K562 (cell line): ENCODE measurements around the gene MARK2. TPM values are rescaled to one million over a fixed set of nuclear protein-coding genes. Genes with fewer than 3 reads are reported as not detected.

Experiments
- ATAC-seq: fragments of 200-7000 bp; cut with Tn5 transposase; 3 replicates; pipeline ENCODE4 v1.9.1; 2020; ENCODE audit warnings: moderate library complexity
- BruUV-seq: library from RNA; stranded (reverse); fragments of 400-500 nt; replicated peaks from 2 replicates; lab custom pipeline; 2021; lab: Mats Ljungman, UMichigan
- CTCF ChIA-PET: fragments of 300-600 bp; formaldehyde crosslinking; extraction: SDS; loops from one replicate; lab custom pipeline; 2021; ENCODE audit warnings: low intra/inter-chr PET ratio; lab: Yijun Ruan, JAX
- POLR2A ChIA-PET: fragments of 300-600, 350-650 bp; sonication (Branson Sonifier 250); formaldehyde crosslinking; extraction: SDS; loops from one replicate; lab custom pipeline; 2021; ENCODE audit warnings: antibody characterized with exemption, inconsistent platforms; lab: Yijun Ruan, JAX
- DNase-seq, 4 experiments: peaks; one replicate each; pipeline versions ENCODE4 v3.0.0 to v3.0.0-alpha.2; 2011 to 2018; ENCODE audit warnings: low spot score in 3 of 4, mixed read lengths in 3 of 4; ENCODE audit errors: extremely low read depth in 1 of 4
- FAIRE-seq: peaks from 2 replicates; lab custom pipeline; 2011; peaks lifted over from hg19 to GRCh38; lab: Jason Lieb, UNC
- H2AFZ ChIP-seq: 2 replicates; pipeline ENCODE4 v1.6.0; 2011; ENCODE audit warnings: low read depth, low read length, control low read depth, inconsistent platforms
- H3K27ac ChIP-seq: fragments of 200-600 bp; 3 replicates; pipeline ENCODE4 v1.8.0; 2011; ENCODE audit warnings: low read depth, mild to moderate bottlenecking, control low read depth, inconsistent platforms, low read length, moderate library complexity, mixed read lengths; ENCODE audit errors: extremely low read depth
- H3K27me3 ChIP-seq, 2 experiments: fragments of 300-600 bp in 1 of 2; 2 replicates in 1 of 2; 3 replicates in 1 of 2; pipeline versions ENCODE4 v1.6.0 to v1.8.0; 2011; ENCODE audit warnings: inconsistent platforms in 2 of 2, low read length in 2 of 2, mild to moderate bottlenecking in 1 of 2, mixed read lengths in 1 of 2, moderate library complexity in 1 of 2; ENCODE audit not compliant: control insufficient read depth in 2 of 2, insufficient read depth in 2 of 2
- H3K36me3 ChIP-seq: fragments of 300-600 bp; 3 replicates; pipeline ENCODE4 v1.8.0; 2011; ENCODE audit warnings: mild to moderate bottlenecking, low read length, inconsistent platforms; ENCODE audit not compliant: control insufficient read depth, insufficient read depth
- H3K4me1 ChIP-seq, 2 experiments: fragments of 200-600 bp in 1 of 2; replicated peaks in 1 of 2; 2 replicates in 1 of 2; 3 replicates in 1 of 2; pipeline versions ENCODE4 v1.5.1 to v1.8.0; 2011; ENCODE audit warnings: inconsistent platforms in 2 of 2, low read length in 2 of 2, mild to moderate bottlenecking in 1 of 2, mixed read lengths in 1 of 2, moderate library complexity in 1 of 2; ENCODE audit not compliant: control insufficient read depth in 2 of 2, insufficient read depth in 2 of 2
- H3K4me2 ChIP-seq: 2 replicates; pipeline ENCODE4 v1.6.1; 2011; ENCODE audit warnings: low read length, control low read depth, inconsistent platforms, mixed read lengths; ENCODE audit not compliant: insufficient read depth
- H3K4me3 ChIP-seq: fragments of 200-600 bp; sonication (generic), shearing (Covaris generic); 2 replicates; pipeline ENCODE4 v1.5.1; 2016; ENCODE audit warnings: control low read depth, inconsistent platforms
- H3K79me2 ChIP-seq: fragments of 200-600 bp; 3 replicates; pipeline ENCODE4 v1.8.0; 2011; ENCODE audit warnings: low read length, inconsistent platforms; ENCODE audit not compliant: control insufficient read depth, insufficient read depth
- H3K9ac ChIP-seq, 2 experiments: 2 replicates each; pipeline versions ENCODE4 v1.6.0 to v1.6.1; 2011; ENCODE audit warnings: low read depth in 2 of 2, low read length in 2 of 2, control low read depth in 1 of 2, inconsistent platforms in 1 of 2, mild to moderate bottlenecking in 1 of 2, mixed read lengths in 1 of 2; ENCODE audit not compliant: insufficient read depth in 1 of 2
- H3K9me1 ChIP-seq: one replicate; pipeline ENCODE4 v1.6.0; 2011; ENCODE audit warnings: inconsistent platforms, mild to moderate bottlenecking, low read length, moderate library complexity; ENCODE audit not compliant: control insufficient read depth, insufficient read depth
- H3K9me3 ChIP-seq: replicated peaks from 2 replicates; pipeline ENCODE4 v1.5.1; 2011; ENCODE audit warnings: low read depth, low read length, inconsistent platforms; ENCODE audit not compliant: control insufficient read depth, insufficient read depth
- H4K20me1 ChIP-seq: replicated peaks from 2 replicates; pipeline ENCODE4 v1.6.1; 2011; ENCODE audit warnings: low read length, inconsistent platforms, mixed read lengths; ENCODE audit not compliant: control insufficient read depth, insufficient read depth
- AFF1 ChIP-seq, 2 experiments: fragments of 450-650 bp; IDR thresholded peaks; 2 replicates each; pipeline ENCODE4 v1.6.1; 2018; ENCODE audit warnings: mild to moderate bottlenecking in 2 of 2, low read depth in 1 of 2; ENCODE audit not compliant: partially characterized antibody in 2 of 2
- ATF1 ChIP-seq, 2 experiments: fragments of 450-650 bp in 1 of 2; IDR thresholded peaks; 2 replicates each; pipeline ENCODE4 v1.6.1; 2016; ENCODE audit warnings: missing compliant biosample characterization in 1 of 2, missing genetic modification characterization in 1 of 2
- CBX3 ChIP-seq, 2 experiments: IDR thresholded peaks; 1 replicate in 1 of 2; 2 replicates in 1 of 2; pipeline ENCODE4 v1.6.1; 2012; ENCODE audit warnings: inconsistent platforms in 2 of 2, low read length in 2 of 2, borderline replicate concordance in 1 of 2, control low read depth in 1 of 2
- FOSL1 ChIP-seq: fragments of 200-800 bp; sonication (Bioruptor generic); conservative IDR thresholded peaks from 2 replicates; pipeline ENCODE4 v1.6.1; 2016; ENCODE audit warnings: missing genetic modification characterization, missing compliant biosample characterization
- PTRF ChIP-seq: fragments of 450-650 bp; IDR thresholded peaks from 2 replicates; pipeline ENCODE4 v1.6.1; 2016; ENCODE audit warnings: mild to moderate bottlenecking, missing genetic modification characterization, missing compliant biosample characterization
- RBM22 ChIP-seq: fragments of 200-400 bp; formaldehyde crosslinking; IDR thresholded peaks from 2 replicates; pipeline ENCODE4 v1.6.1; 2018; ENCODE audit warnings: low read length, low read depth; ENCODE audit not compliant: poor library complexity, severe bottlenecking
- SMARCE1 ChIP-seq: fragments of 450-650 bp; IDR thresholded peaks from 2 replicates; pipeline ENCODE4 v1.7.1; 2016; ENCODE audit warnings: mild to moderate bottlenecking
- XRCC4 ChIP-seq: IDR thresholded peaks from one replicate; pipeline ENCODE4 v1.6.1; 2011; ENCODE audit not compliant: insufficient read depth, insufficient read length; ENCODE audit errors: extremely low read depth
- ZNF217 ChIP-seq: sonication (generic); formaldehyde crosslinking; IDR thresholded peaks from 2 replicates; pipeline ENCODE4 v1.8.0; 2022; ENCODE audit warnings: mild to moderate bottlenecking, missing genetic modification reagents
- ZNF282 ChIP-seq: sonication (generic); formaldehyde crosslinking; IDR thresholded peaks from 2 replicates; pipeline ENCODE4 v1.8.1; 2023; ENCODE audit warnings: missing genetic modification reagents
- ZNF449 ChIP-seq: fragments of 250-450 bp; sonication (Bioruptor Pico); IDR thresholded peaks from 2 replicates; pipeline ENCODE4 v1.8.0; 2022; ENCODE audit warnings: moderate library complexity, mild to moderate bottlenecking, inconsistent platforms
- ZNF518B ChIP-seq: fragments of 250-450 bp; sonication (Bioruptor Pico); IDR thresholded peaks from 2 replicates; pipeline ENCODE4 v1.5.0; 2021; ENCODE audit warnings: mild to moderate bottlenecking, moderate library complexity
- ZNF75A ChIP-seq: fragments of 450-650 bp; formaldehyde crosslinking; IDR thresholded peaks from 2 replicates; pipeline ENCODE4 v1.4.0; 2020; ENCODE audit warnings: mild to moderate bottlenecking
- WGBS: fragments of 100-300 bp; shearing (Covaris generic); methylation state at CpG from one replicate; pipeline ENCODE4 v1.1.6; 2016; ENCODE audit warnings: low coverage, mixed read lengths; ENCODE audit not compliant: insufficient coverage; ENCODE audit errors: missing lambda C conversion rate; 5-methylcytosine and 5-hydroxymethylcytosine counted together
- in situ Hi-C: fragments of 300-500 bp; cut with MboI; formaldehyde crosslinking; loops from 4 replicates; pipeline ENCODE4 v1.15.0; 2018; ENCODE audit warnings: inconsistent platforms, mixed read lengths
- intact Hi-C: fragments of 100-400 bp; cut with micrococcal nuclease; formaldehyde crosslinking; loops from 2 replicates; pipeline ENCODE4 v1.14.2; 2022
- polyA plus RNA-seq, 8 experiments: library from polyadenylated mRNA; depleted of rRNA in 4 of 8; stranded (reverse) in 5 of 8; unstranded in 3 of 8; fragments of >200 nt; fragmentation: Nextera tagmentation in 2 of 8; fragmentation: Illumina TruSeq in 1 of 8; extraction: Ambion mirVana in 2 of 8; extraction: Trizol in 1 of 8; gene quantifications; 2 replicates each; pipeline versions ENCODE4 v1.2.1 to v1.2.3, GENCODE V29; 2011 to 2014; ENCODE audit warnings: inconsistent platforms in 1 of 8, missing spikeins in 1 of 8
- total RNA-seq, 7 experiments: library from RNA; depleted of rRNA in 6 of 7; stranded (reverse); fragments of >200 nt in 6 of 7; fragmentation: Illumina TruSeq in 2 of 7; extraction: Trizol in 2 of 7; gene quantifications; 2 replicates each; pipeline versions ENCODE4 v1.2.1 to v1.2.3, GENCODE V29; 2011 to 2021; ENCODE audit warnings: low replicate concordance in 1 of 7

The MARK2 gene
- total and polyA plus RNA-seq, 9 of the 15 experiments (the other 6 are each of a cell fraction or from before 2014, with no cell fraction given) = 0.32 to 43.5 (median 15.1) TPM

GRCh38 chr11:63862923-63863322, 24.0 kb downstream of the MARK2 start:
- 70% methylated on average over 4 of the region's 4 CpGs for WGBS
- peaks cover 53% of the 10 kb centered on the region for H3K79me2 ChIP-seq
- H3K4me2 ChIP-seq = no peak overlapping the region
- no peaks in the 10 kb centered on the region for H3K9me3 ChIP-seq
- peaks cover 39% of the 10 kb centered on the region; the same call in 2 of the 3 replicates for H3K36me3 ChIP-seq
- no peak overlapping the region for H3K27ac ChIP-seq
- no peak overlapping the region for H2AFZ ChIP-seq
- no peaks in the 10 kb centered on the region for H3K9me1 ChIP-seq
- in situ Hi-C loops = no loop called here
- DNase-seq (no peak), ATAC-seq (no peak), FAIRE-seq (no peak)
- H3K9ac ChIP-seq = no peak overlapping the region
- H3K27me3 ChIP-seq = no peaks in the 10 kb centered on the region
- CTCF ChIA-PET = no interaction called here
- peaks cover 7 to 13% of the 10 kb centered on the region in 2 experiments; a peak in 4 of 5 replicates for H3K4me1 ChIP-seq
- H3K4me3 ChIP-seq = no peak overlapping the region
- no TSS peak for BruUV-seq
- POLR2A ChIA-PET = interaction anchor here (0.5 to 1.4 kb wide), 4 partner anchors 8 to 96 kb away, joined by 3 to 6 read pairs (median 4); no protein-coding TSS in a partner anchor
- 0 out of 2 replicates have a peak, but pooled peaks cover 4% of the 10 kb centered on the region for H4K20me1 ChIP-seq
- intact Hi-C loops = no loop called here
- TF ChIP-seq FOSL1 (tag) (no peak), ZNF75A (CRISPR knock-in tag) (no peak), RBM22 (no peak), PTRF (tag) (no peak), ZNF217 (CRISPR knock-in tag) (no peak), ZNF282 (CRISPR knock-in tag) (no peak), ZNF449 (CRISPR knock-in tag) (no peak), XRCC4 (no peak), CBX3 (IDR thresholded peaks at IDR 0.05; ENCODE audit: borderline replicate concordance in 1 of 2, low read length in 2 of 2) (no peak), SMARCE1 (no peak), AFF1 (IDR thresholded peaks at IDR 0.05; ENCODE audit: low read depth in 1 of 2, partially characterized antibody in 2 of 2) (no peak), ATF1 (CRISPR knock-in tag; IDR thresholded peaks at IDR 0.05) (no peak), ATF1 (tag; IDR thresholded peaks at IDR 0.05) (no peak), ZNF518B (CRISPR knock-in tag) (no peak)
